HL-60/S4 treated with retinoic acid at 250 ng/mL for 4 days and 3 days (cell line): ENCODE measurements around the gene MCUB.
"Not testable (repeated sequence)": the region's sequence is repeated elsewhere in the genome, so short reads cannot be mapped to it uniquely, and the experiment has no call there.

ENCODE experiments used
- in situ Hi-C: fragments of 300-500 bp; cut with MboI; formaldehyde crosslinking; loops from 2 replicates; pipeline ENCODE4 v1.7.0; 2022; ENCODE audit warnings: low sequenced_read_pairs

MCUB gene

DNA sequence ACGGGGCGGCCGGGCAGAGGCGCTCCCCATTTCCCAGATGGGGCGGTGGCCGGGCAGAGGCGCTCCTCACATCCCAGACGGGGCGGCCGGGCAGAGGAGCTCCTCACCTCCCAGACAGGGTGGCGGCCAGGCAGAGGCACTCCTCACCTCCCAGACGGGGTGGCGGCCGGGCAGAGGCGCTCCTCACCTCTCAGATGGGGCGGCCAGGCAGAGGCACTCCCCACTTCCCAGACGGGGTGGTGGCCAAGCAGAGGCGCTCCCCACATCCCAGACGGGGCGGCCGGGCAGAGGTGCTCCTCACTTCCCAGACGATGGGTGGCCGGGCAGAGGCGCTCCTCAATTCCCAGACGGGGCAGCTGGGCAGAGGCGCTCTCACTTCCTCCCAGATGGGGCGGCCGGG, 118.4 kb downstream of the MCUB start:
- in situ Hi-C loops: not testable (repeated sequence)

DNA sequence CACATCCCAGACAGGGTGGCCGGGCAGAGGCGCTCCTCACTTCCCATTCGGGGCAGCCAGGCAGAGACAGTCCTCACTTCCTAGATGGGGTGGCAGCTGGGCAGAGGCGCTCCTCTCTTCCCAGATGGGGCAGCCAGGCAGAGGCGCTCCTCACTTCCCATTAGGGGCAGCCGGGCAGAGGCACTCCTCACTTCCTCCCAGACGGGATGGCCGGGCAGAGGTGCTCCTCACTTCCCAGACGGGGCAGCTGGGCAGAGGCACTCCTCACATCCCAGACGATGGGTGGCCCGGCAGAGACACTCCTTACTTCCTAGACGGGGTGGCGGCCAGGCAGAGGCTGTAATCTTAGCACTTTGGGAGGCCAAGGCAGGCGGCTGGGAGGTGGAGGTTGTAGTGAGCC, 118.9 kb downstream of the MCUB start:
- in situ Hi-C loops: not testable (repeated sequence)

DNA sequence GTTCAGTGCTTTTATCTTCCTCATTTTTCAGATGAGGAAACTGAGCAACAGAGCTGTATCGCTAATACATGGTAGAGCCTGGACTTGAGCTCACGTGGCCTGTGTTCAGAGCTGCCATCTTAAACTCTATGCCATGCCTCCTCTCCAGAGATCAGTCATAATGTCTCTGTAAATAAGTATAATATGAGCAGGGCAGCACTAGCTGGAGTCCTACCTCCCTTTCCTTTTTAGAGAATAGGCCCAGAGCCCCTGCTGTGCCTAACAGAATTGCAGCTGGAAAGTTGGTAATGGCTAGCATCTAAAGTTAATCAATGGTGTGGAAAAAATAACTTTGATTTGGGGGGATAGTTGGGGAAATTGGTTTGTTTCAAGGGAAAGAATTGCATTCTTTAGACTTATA, 122.8 kb downstream of the MCUB start:
- in situ Hi-C loops: no loop called here

DNA sequence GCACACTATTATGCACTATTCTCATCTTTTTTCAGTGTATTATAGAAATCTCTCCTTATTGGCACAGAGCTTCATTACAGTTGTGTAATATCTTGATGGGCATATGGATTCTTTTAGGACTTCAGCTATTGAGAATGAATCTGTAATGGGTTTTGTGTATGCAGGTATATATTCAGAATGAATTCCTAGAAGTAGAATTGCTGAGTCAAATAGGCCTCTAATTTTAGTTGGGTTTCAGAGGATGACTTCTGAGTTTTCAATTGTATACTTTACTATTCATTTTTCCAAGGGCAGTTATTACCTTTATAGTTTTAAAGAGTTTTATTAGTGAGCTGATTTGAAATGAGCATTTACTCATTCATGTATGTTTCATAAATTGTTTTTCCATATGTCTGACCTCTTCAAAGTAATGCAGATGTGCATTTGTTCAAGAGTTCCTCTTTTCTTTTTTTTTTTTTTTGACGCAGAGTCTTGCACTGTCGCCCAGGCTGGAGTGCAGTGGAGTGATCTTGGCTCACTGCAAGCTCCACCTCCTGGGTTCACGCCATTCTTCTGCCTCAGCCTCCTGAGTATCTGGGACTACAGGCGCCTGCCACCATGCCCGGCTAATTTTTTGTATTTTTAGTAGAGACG, 123.7 kb downstream of the MCUB start:
- in situ Hi-C loops: no loop called here

DNA sequence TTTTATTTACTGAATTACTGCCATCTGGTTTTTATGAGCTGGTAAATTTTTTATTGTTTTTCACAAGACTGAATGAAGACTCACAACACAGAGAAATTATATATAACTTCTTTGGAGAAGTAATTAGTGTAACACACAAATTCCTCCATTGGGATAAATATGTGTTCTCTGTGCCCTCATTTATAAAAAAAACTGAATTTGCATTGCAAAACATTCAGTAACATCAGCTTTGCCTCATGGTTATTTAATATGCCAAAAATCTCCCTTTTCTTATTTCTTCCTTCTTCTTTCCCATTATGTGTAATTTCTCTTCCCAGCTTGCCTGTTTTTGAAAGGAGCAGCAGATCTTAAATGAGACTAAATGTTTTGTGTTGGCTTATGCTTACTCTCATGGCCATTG, 124.7 kb downstream of the MCUB start:
- in situ Hi-C loops: no loop called here

DNA sequence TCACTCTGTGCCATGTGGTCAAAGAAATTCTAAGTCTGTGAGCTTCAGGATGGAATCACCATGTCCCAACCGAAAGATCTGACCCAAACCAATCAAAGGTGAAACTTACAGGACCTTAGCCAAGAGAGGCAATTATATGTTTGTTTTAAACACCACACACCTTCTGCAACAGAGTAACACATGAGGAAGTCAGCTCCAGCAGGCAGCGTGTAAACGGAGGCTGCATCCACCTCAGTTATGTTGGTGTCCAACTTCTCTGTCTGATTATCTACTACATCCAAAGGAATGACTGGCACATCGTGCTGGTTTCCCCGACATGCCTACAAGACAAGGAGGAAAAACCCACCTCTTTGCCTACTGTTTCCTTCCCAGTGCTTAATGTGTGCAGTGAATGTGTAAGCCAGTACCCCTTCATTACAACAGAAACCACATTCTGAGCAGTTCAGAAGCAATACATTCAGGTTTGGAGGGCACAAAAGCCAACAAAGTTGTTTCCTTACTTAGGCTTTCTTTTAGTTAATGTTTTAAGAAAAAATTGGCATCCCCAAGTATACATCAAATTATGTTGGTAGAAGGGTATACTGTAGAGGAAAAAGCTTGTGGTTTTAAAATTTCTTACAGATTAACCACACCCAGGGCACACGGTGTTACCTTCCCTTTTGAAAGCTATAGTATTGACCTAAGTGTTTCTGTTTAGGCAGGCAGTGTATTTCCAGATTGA, 130.8 kb downstream of the MCUB start:
- in situ Hi-C loops: no loop called here

DNA sequence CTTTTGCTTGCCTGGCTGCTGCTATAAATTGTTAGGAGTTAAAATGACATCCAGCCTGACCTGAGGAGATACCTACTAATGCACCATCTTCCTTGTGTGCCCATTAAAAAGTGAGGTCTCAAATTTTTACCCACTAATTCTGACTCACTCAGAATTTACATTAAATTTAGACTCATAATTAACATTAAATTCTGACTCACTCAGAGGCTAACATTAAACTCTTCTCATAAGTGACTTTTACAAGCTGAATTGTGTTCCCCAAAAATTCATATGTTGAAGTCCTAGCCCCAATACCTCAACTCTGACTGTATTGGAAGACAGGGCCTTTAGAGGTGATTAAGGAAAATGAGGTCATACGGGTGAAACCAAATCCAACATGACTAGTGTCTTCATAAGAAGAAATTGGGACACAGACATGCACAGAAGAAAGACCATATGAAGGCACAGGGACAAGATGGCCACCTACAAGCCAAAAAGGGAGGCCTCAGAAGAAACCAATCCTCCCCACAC, 131.4 kb downstream of the MCUB start:
- in situ Hi-C loops: no loop called here

DNA sequence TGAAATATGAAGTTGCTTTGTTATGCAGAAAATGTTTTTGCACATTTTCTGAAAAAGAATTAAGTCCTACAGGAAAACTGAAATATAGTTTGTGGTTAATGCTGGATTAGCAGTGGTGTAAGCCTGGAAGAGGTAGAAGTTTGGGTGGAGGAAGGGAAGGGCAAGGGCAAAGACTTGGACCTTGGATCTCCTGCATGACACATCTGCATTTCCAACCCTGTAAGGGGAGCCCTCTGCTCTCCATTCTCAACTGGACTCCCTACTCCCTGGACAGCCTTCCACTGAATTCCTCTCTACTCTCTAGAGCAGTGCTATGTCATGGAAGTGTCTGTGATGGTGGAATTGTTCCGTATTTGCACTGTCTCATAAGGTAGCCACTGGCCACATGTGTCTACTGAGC, 138.6 kb downstream of the MCUB start:
- in situ Hi-C loops: no loop called here

DNA sequence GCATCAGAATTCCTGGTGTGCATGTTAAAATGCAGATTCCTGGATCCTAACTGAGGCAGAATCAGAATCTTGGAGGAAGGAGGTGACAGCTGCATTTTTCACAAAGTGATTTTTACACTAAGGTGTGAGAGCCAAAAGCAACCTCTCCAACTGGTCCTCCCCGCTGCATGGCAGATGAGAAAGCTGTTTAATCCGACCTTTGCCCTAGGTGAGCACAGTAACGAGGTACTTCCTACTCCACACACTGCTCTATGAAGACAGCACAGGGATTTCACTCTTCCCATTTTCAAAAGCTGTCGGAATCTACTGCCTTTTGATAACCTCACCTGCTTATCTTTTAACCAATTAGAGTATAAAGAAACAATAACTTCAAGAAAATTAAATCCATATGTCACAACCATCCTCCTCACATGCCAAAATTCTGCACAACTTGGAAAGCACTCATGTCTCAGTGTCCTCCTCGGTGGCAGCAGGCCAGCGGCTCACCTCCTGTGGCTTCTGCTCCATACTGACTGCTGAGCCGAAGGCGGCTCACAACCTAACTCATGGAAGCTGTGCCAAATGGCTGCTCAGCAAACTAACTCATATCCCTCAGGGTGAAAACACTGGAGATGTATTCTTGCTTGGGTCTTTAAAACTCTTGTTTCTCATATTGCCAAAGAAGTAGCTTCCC, 139.6 kb downstream of the MCUB start:
- in situ Hi-C loops: no loop called here

DNA sequence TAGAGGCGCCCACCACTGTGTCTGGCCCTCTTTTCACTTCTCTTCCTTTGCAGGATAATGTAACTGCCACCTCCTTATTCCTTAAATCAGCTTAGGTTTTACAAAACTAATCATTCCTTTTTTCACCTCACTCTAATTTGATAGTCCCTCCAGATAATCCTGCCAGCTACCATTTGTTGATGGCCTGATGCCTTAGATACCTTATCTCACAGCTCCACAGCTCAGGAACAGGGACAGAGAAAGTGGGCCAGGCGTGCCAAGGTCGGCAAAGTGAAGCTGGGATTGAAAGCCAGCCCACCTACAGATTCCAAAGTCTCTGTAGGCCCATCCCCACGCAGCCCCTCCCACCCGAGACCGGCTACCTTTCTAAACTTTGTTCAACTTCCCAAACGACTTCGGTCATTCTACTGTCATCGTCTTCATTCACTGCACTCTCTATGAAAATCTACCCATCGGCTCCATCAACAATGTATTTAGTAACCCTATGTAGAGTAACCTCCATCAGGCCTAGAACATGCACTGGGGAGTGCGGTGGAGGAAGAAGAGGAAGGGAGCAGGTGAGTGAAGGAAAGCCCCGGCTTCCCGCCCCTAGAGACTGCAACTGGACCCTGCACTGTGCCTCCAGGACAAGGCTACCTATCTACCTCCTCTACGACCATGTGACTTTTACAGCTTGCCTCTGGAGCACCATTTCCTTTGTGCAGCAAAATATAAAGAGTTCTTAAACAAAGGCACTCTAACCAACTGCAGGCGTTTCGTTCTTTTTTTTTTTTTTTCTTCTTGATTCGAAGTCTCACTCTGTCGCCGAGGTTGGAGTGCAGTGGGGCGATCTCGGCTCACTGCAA, 141.7 kb downstream of the MCUB start:
- in situ Hi-C loops: no loop called here

DNA sequence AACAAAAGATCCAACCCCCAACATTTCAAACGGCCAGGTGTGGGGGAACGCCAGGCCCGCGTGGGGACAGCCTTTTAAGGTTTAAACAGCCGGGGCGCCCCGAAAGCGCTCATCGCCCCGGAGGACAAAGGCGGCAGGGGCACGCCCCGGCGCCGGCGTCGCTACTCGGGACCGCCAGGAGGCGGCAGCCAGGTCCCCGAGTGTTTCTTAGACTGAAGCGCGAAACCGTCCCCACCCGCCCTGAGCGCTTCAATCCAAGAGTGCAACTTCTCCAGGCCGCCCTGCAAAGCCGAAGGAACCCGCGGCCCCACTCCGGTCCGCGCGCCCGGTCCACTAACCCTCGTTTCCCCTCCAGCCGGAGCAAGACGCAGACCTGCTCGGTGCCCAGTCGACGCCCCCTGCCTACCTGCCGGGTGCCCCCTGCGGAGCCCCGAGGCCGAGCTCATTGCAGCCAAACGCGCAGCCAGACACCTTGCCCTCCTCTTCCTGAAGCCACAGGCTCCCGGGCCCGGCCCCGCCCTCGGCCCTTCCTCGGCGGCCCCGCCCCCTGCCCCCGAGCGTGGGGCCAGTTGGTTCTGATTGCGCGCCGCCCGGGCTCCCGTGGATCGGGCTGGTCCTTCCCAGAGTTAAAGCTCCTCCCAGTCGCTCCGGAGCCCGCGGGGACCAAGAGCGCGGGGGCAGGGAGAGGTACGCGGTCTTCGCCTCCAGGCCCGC, 143.1 kb downstream of the MCUB start, which contains the start of gene CASP6:
CASP6 (minus strand) TSS at position 496 of the 714 bp plus-strand sequence; CDS start at position 446, 50 bp downstream.
- in situ Hi-C loops: no loop called here

DNA sequence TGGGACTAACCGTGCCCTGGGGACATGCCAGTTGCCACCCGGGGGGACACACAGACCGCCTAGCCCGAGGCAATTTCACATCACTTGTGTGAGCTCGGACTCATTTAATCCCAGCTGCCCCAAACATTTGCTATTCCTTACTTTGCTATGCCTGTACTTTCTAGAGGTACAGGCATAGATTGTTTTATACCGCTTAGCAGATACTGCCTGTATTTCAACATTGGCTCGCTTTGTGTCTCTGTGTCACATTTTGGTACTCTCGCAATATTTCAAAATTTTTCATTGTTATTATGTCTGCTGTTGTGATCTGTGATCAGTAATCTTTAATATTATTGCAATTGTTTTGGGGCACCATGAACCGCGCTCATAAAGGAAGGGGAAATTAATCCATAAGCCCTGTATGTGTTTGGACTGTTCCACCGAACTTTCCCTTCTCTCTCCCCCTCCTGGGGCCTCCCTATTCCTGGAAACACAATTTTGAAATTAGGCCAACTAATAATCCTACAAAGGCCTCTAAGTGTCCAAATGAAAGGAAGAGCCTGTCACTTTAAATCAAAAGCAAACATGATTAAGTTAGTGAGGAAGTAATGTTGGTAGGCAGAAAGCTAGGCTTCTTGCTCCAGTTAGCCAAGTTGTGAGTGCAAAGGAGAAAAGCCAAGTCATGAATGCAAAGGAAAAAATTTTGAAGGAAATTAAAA, 143.8 kb downstream of the MCUB start:
- in situ Hi-C loops: no loop called here

DNA sequence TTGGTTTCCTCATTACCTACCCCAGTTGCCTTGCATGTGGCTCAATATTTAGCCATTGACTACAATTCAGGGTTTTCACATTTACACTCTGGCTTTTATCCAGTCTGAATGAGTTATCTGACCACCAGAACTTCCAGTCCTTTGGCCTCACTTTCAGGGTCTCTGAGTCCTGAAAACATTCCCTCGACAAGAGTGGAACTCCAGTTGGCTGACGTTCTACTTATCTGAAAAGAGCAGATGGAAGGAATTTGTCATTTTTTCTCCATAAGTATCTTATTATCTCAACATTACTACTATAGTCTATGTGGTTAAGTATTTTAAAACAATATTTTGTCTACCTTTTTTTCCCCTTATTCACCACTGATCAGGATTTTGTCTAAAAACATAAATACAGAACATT, 148.4 kb downstream of the MCUB start:
- in situ Hi-C loops: no loop called here

DNA sequence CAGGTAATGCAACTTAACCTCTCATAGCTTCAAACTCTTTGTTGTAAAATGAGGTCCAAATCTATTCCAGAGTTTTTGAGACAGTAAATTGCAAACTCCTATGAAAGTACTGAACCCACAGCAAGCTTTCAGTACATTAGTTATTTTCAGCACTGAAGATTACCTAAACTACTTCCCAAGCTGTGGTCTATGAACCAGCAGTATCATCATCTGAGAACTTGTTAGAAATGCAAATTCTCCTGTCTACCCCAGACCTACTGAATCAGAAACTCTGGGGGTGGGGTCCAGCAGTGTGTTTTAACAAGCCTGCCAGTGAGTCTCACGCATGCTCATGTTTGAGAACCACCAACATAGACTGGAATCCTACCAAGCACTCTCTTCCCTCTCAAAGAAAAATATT, 148.9 kb downstream of the MCUB start:
- in situ Hi-C loops: no loop called here

DNA sequence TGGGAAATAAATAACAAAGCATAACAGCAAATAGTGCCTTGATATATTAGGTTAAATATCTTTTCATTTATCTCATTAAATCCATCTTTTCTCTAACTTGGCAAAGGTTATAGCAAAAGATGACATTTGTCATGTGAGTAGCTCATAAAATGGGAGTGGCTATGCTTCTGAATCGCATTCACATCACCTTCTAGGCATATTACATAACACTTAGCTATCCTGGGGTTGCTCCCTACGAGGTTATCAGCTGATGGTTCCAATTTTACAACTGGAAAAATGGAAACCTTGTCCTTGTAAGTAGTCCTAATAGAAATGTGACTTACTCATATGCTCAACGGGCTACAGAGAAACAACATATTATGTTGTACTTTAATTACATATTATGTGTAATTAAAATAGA, 153.5 kb downstream of the MCUB start:
- in situ Hi-C loops: no loop called here

DNA sequence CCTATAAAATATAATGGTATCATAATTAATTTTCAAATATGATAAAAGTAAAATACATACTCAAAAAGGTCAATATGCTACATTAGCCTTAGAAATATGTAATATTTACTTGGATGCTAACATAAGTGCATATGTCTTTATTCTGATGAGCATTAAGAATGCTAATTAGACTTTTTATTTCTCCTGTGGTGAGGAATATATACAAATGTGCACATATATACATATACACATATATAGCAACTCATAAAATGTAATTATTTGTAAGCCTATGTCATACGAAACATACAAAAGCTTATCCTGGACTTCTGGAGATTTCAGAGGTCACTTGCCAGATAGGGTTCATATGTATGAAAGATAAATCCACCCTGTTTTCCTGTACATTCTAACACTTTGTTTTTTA, 158.7 kb downstream of the MCUB start:
- in situ Hi-C loops: no loop called here

DNA sequence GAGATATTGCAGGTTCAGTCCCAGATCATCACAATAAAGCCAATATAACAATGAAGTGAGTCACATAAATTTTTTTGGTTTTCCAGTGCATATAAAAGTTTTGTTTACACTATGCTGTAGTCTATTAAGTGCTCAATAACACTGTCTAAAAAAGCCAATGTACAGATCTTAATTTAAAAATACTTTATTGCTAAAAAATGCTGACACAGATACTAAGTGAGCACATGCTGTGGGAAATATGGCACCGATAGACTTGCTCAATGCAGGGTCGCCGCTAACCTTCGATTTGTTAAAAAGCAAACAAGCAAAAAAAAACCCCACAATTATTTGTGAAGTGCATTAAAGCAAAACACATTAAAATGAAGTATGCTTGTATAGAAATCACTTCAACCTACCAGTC, 159.6 kb downstream of the MCUB start:
- in situ Hi-C loops: no loop called here

DNA sequence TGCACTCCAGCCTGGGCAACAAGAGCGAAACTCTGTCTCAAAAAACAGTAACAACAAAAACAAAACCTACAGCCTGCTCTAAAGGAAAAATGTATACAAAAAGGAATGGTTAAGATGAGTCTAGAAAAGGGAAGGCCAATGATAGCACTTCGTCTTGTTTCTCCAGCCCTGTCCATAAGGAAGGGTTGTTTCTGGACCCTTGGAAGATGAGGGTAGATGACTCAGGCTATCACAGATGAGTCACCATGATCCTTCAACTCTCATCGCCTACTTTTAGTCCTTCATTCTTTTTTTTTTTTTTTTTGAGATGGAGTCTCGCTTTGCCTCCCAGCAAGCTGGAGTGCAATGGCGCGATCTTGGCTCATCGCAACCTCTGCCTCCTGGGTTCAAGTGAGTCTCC, 161.0 kb downstream of the MCUB start:
- in situ Hi-C loops: no loop called here

DNA sequence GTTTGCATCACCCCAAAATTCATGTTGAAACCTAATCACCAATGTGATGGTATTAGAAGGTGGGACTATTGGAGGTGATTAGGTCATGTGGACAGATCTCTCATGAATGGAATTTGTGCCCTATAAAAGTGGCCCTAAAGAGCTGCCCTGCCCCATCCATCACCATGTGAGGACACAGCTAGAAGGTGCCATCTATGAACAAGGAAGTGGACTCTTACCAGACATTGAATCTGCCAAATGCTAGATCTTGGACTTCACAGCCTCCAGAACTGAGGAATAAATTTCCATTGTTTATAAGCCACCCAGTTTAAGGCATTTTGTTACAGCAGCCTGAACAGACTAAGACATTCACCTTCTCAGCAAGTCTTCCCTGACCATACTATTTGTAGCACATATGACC, 162.3 kb downstream of the MCUB start:
- in situ Hi-C loops: no loop called here

DNA sequence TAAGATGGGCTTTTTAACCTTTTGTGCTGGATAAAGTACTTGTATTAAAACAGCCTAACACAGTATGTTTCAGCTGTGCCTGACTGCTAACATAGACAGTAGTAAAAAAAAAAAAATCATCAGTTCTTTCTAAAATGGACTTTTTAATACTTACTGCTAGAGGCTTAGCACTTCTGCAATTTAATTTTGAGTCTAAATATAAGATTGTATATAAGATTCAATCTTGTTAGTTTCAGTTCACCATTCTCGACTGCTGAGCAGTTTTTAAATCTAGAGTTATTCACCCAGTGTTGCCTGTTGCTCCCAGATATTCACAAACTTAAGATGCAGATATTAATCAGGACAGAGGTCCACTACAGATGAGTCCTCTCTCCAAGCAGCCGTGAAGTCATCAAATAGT, 163.1 kb downstream of the MCUB start:
- in situ Hi-C loops: no loop called here
